Measurements from ENCODE around the gene PLEKHM3. TPM values are rescaled to one million over a fixed set of nuclear protein-coding genes. Genes with fewer than 3 reads are reported as not detected.

Gene PLEKHM3
- total and polyA plus RNA-seq, 2 donors (not counting 3 experiments of a cell fraction or from before 2014, with no cell fraction given): 3.1 to 9.1 TPM

DNA sequence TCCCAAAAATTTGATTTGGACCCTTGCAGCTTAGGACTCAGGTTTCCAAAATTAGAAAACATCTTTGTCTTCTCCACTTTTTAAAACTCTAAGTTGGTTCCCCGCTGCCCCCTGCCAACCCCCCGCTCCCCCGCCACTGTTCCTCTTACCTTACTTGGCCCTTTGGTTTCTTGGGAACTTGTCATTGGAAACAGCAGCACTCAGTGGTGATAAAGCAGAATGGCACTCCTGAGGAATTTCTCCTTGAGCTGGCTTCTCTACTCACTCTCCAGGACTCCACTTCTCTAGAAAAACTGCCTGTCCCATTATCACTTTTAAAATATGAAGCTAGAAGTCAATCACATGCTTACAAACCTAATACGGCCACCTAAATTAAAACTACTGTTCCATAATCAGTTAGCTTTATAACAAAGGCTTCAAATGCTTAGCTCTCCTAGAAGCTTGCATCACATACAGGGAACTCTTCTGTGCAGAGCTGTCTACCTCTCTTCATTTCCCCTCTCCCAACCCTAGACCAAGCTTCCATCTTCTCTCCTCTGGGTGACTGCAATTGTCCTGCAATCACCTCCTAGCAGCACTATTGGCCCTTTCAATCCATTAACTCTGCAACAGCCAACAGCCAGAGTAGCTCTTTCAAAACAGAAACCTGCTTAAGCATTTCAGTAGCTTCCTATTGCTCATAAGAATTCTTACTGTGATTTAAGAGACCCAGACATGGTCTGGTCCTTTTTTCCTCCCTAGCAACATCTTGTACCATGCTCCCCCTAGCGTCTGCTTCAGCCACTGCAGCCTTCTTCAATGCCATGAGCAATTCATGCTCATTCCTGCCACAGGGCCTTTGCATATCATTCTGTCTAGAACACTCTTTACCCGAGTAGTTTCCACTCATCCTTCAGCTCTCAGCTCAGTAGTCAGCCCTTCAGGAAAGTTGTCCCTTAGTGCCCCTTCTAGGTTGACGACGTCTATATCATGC lies 15.2 kb upstream of the PLEKHM3 start:
- no peak overlapping the region for H3K4me3 ChIP-seq (replicated peaks in 1 of 3; ENCODE audit: insufficient read depth in 1 of 3, low read depth in 1 of 3, low read length in 3 of 3)
- TF ChIP-seq EZH2 (IDR thresholded peaks at IDR 0.05; ENCODE audit: borderline replicate concordance, low read depth, low read length, severe bottlenecking): no peak
- no peak for TF ChIP-seq MYC (IDR thresholded peaks at IDR 0.05; ENCODE audit: low read depth, low read length)
- TF ChIP-seq, protein P1, sequence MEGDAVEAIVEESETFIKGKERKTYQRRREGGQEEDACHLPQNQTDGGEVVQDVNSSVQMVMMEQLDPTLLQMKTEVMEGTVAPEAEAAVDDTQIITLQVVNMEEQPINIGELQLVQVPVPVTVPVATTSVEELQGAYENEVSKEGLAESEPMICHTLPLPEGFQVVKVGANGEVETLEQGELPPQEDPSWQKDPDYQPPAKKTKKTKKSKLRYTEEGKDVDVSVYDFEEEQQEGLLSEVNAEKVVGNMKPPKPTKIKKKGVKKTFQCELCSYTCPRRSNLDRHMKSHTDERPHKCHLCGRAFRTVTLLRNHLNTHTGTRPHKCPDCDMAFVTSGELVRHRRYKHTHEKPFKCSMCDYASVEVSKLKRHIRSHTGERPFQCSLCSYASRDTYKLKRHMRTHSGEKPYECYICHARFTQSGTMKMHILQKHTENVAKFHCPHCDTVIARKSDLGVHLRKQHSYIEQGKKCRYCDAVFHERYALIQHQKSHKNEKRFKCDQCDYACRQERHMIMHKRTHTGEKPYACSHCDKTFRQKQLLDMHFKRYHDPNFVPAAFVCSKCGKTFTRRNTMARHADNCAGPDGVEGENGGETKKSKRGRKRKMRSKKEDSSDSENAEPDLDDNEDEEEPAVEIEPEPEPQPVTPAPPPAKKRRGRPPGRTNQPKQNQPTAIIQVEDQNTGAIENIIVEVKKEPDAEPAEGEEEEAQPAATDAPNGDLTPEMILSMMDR (IDR thresholded peaks at IDR 0.05; ENCODE audit: extremely low read depth in 1 of 2, insufficient read depth in 1 of 2, low read depth in 1 of 2, low read length in 2 of 2): peak; percentile 74 to 84
- TF ChIP-seq GATA2 (IDR thresholded peaks at IDR 0.05; ENCODE audit: insufficient read depth, insufficient read length, low read depth, low read length): no peak
- no peak for TF ChIP-seq JUN (IDR thresholded peaks at IDR 0.05; ENCODE audit: borderline replicate concordance, insufficient read depth, insufficient read length, low read depth)
- TF ChIP-seq, protein P2, sequence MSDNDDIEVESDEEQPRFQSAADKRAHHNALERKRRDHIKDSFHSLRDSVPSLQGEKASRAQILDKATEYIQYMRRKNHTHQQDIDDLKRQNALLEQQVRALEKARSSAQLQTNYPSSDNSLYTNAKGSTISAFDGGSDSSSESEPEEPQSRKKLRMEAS (IDR thresholded peaks at IDR 0.05; ENCODE audit: insufficient read depth, insufficient read length): no peak

More for the DNA sequence above, 15.2 kb upstream of the PLEKHM3 start:
- intact Hi-C loops (cut with micrococcal nuclease) (loop anchor here (1.0 to 2.0 kb wide), 4 partner anchors 272 to 414 kb away; no protein-coding TSS in a partner anchor), dilution Hi-C loops (cut with MboI; ENCODE audit: extremely low pct_ligation_motif_present, low sequenced_read_pairs) (no loop called here)
- Histone ChIP-seq H3K27ac (ENCODE audit: insufficient read depth, low read depth, low read length) (no peak overlapping the region), H3K27me3 (ENCODE audit: control insufficient read depth in 2 of 2, insufficient read depth in 2 of 2, low read length in 2 of 2) (peaks cover 0 to 3% of the 10 kb centered on the region in 2 experiments), H3K4me2 (ENCODE audit: insufficient read depth, low read length) (no peak overlapping the region), H3K4me1 (ENCODE audit: control insufficient read depth, extremely low read depth, insufficient read depth, low read length) (no peaks in the 10 kb centered on the region), H4K20me1 (replicated peaks; ENCODE audit: control insufficient read depth, extremely low read depth, insufficient read depth, low read length) (no peaks in the 10 kb centered on the region), H3K79me2 (ENCODE audit: control insufficient read depth, insufficient read depth, low read length) (no peaks in the 10 kb centered on the region), H3K9me3 (replicated peaks; ENCODE audit: control insufficient read depth, insufficient read depth, low read length) (no peaks in the 10 kb centered on the region), H2AFZ (ENCODE audit: low read depth, low read length) (no peak overlapping the region), H3K9me1 (replicated peaks; ENCODE audit: control insufficient read depth, extremely low read depth, insufficient read depth, low read length) (no peaks in the 10 kb centered on the region), H3K36me3 (ENCODE audit: control insufficient read depth in 2 of 2, extremely low read depth in 1 of 2, insufficient read depth in 2 of 2, low read length in 2 of 2) (no peaks in the 10 kb centered on the region), H3K9ac (replicated peaks; ENCODE audit: extremely low read depth, insufficient read depth, low read length) (no peak overlapping the region)
- FAIRE-seq (peak; percentile 64), DNase-seq (ENCODE audit: low read depth, low spot score) (peak; percentile 63)
- no TSS peak for BruUV-seq (replicated peaks)
- ChIA-PET CTCF (interaction anchor here (0.6 to 6.3 kb wide), 74 partner anchors 10 to 1240 kb away, joined by 3 to 217 read pairs (median 4); partner anchors contain the start of genes CCNYL1, FZD5, METTL21A and PLEKHM3), POLR2A (interaction anchor here (1.1 kb wide), 2 partner anchors 15 to 329 kb away, joined by 3 to 4 read pairs; partner anchors contain the start of genes CCNYL1 and PLEKHM3)
